NCI-H2171 (cell line): ENCODE measurements around the gene ADCY2.

Experiments
- DNase-seq: peaks from one replicate; lab custom pipeline; 2025; lab: John Stamatoyannopoulos, UW

ADCY2 gene

GRCh38 chr5:7869474-7870136 lies 473.7 kb downstream of the ADCY2 start:
- no peak for DNase-seq

DNA sequence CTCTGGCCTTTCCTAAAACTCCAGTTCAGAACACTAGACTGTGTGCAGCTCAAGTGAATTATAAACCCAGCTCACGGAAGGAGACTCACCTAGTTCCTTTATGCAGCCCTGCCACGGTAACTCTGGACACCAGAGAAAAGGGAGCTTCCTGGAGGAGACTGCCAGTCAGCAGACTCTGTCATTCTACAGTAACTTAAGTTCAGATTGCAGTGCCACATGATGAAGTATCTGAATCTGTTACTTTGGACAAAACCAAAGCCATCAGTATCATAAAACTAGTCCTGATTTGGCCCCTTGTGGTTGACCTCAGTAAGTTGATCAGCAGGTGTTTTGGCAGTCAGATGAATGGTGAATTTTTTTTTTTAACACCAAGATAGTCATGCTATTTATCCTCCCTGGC lies 475.7 kb downstream of the ADCY2 start:
- DNase-seq = no peak

GRCh38 chr5:7872517-7873130 lies 476.7 kb downstream of the ADCY2 start:
- DNase-seq = no peak

GRCh38 chr5:7873216-7873615 lies 477.3 kb downstream of the ADCY2 start:
- DNase-seq = no peak

DNA sequence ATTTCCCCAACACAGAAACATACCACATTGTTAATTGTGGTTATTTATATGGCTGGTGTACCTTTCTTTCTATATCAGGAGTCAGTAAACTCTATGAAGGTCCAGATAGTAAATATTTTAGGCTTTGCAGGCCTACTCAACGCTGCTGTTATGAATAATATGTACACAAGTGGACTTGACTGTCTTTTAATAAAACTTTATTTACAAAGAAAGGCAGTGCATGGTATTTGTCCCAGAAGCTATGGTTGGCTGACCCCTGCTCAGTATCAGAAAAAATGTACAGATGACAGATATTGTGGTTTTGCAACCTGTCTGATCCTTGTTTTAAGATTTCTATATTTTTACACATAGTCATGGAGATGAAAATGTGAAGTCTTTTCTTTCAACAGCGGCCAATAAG lies 478.7 kb downstream of the ADCY2 start:
- DNase-seq = no peak

GRCh38 chr5:7875151-7875550 lies 479.2 kb downstream of the ADCY2 start:
- no peak for DNase-seq

DNA sequence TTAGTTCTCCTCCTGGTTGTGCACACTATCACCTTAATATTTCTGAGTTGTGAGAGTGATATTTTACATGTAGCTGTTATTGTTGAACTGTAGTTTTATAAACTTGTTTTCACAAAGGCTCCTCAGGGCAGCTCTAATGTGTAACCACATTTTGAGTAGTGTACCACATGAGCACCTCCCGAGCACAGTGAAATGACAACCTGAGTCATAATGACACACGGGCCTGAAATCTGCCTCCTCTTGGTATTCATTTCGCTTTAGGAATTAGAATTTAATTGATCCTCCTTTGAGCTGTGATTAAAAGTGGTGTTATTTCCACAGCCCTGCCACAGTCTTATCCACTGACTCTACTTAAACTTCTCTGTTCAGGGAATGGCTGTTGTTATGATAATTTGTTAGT lies 480.9 kb downstream of the ADCY2 start:
- DNase-seq = no peak

GRCh38 chr5:7877851-7878250 lies 481.9 kb downstream of the ADCY2 start:
- no peak for DNase-seq

DNA sequence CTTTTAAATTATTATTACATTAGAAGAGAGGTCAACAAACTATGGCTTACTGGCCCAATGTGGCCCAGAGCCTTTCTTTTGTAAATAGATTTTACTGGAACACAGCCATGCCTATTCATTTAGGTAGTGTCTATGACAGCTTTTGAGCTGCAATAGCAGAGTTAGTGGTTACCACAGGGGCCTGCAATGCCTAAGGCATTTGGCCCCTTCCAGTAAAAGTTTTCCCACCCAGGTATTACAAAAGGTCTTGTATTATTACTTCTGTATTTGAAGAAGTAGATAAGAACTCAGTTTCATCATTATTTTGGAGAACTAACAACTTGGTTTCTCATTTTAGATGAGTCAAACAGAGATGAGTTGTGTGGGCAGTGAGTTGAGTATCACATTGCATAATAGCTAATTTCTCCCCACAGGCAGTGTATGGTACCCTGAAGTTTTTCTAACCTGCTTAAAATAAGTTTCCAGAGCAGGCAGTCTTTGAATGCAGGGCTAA lies 482.5 kb downstream of the ADCY2 start:
- DNase-seq = no peak
